Esophagus muscularis mucosa (tissue), 4 donors: ENCODE results near the gene LAMB1.

Experiments
- CTCF ChIP-seq, 3 experiments: fragments of 200-600 bp in 2 of 3; fragments of 450-650 bp in 1 of 3; sonication (generic) in 2 of 3; IDR thresholded peaks; one replicate each; pipeline ENCODE4 v1.5.1; 2017 to 2019; ENCODE audit warnings: antibody characterized with exemption in 3 of 3, mild to moderate bottlenecking in 2 of 3, moderate library complexity in 1 of 3
- EP300 ChIP-seq: sonication (generic); formaldehyde crosslinking; IDR thresholded peaks from one replicate; pipeline ENCODE4 v1.6.1; 2017; ENCODE audit warnings: antibody characterized with exemption
- POLR2A ChIP-seq: fragments of 450-650 bp; IDR thresholded peaks from one replicate; pipeline ENCODE4 v1.6.1; 2017; ENCODE audit warnings: antibody characterized with exemption, moderate library complexity, mild to moderate bottlenecking, low read depth
- POLR2AphosphoS5 ChIP-seq, 2 donors: sonication (generic); formaldehyde crosslinking; IDR thresholded peaks; one replicate each; pipeline ENCODE4 v1.6.1; 2017; ENCODE audit warnings: antibody characterized with exemption in 2 of 2

GRCh38 chr7:107915541-107915940 lies 87.4 kb downstream of the LAMB1 start:
- TF ChIP-seq CTCF (IDR thresholded peaks at IDR 0.05) (no peak), POLR2AphosphoS5 (IDR thresholded peaks at IDR 0.05) (no peak), EP300 (no peak), POLR2A (no peak)
